HTERT RPE-1 (cell line): Measurements from ENCODE around the gene AKT2.

Source experiments
- in situ Hi-C: fragments of 300-500 bp; cut with MboI; formaldehyde crosslinking; loops from 4 replicates; pipeline ENCODE4 v1.14.3; 2020; ENCODE audit warnings: low sequenced_read_pairs

Gene AKT2

GRCh38 chr19:40238775-40239174 lies 46.4 kb downstream of the AKT2 start:
- in situ Hi-C loops, result no loop called here

DNA sequence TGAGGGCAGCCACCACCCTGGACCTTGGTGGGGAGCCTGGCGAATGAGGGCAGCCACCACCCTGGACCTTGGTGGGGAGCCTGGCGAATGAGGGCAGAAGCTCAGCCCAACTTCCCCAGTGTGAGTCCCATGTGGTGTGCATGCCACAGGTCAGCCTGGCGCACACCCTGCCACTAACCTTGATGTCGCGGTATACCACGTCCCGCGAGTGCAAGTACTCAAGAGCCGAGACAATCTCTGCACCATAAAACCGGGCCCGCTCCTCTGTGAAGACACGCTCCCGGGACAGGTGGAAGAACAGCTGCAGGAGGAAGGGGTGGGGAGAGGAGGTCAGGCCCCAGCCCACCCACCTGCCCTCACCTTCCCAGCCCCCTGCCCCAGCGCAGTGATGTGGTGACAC lies 47.4 kb downstream of the AKT2 start:
- in situ Hi-C loops, result no loop called here

GRCh38 chr19:40236366-40236765 lies 48.8 kb downstream of the AKT2 start:
- in situ Hi-C loops, result no loop called here

- in situ Hi-C loops, result no loop called here
Observed at GRCh38 chr19:40236026-40236355, 49.2 kb downstream of the AKT2 start.

DNA sequence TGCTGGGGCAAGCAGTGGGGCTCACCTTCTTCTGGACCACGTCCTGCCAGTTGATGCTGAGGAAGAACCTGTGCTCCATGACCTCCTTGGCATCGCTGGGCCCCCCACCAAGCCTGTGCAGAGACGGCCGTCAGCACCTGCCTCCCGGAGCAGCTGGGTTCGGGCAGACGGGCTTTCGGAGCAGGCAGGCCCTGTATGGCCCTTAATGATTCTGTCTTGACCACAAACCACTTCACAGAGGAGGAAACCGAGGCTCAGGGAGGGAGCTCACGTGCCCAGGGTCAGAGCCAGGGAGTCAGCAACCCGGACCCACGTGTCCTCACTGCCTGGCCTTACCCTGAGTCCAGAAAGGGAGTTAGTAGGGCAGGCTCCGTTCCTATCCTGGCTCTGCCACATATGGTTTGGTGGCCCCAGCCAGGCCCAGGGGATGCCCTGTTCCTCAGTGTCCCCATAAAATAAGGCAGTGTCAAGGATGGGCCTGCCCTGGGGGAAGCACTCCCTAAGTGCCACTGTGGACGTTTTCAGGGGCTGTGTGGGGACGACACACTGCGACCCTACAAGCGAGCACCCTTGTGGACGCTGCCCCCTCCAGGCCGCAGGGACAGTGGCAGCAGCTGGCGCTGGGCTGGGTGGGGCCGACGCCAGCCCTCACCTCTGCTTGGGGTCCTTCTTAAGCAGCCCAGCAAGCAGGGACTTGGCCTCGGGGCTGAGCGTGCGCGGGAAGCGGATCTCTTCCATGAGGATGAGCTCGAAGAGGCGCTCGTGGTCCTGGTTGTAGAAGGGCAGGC lies 49.7 kb downstream of the AKT2 start:
- in situ Hi-C loops, result no loop called here

GRCh38 chr19:40234429-40235237 lies 50.5 kb downstream of the AKT2 start:
- in situ Hi-C loops, result no loop called here

- in situ Hi-C loops, result no loop called here
Observed at GRCh38 chr19:40233811-40234389, 51.2 kb downstream of the AKT2 start.

DNA sequence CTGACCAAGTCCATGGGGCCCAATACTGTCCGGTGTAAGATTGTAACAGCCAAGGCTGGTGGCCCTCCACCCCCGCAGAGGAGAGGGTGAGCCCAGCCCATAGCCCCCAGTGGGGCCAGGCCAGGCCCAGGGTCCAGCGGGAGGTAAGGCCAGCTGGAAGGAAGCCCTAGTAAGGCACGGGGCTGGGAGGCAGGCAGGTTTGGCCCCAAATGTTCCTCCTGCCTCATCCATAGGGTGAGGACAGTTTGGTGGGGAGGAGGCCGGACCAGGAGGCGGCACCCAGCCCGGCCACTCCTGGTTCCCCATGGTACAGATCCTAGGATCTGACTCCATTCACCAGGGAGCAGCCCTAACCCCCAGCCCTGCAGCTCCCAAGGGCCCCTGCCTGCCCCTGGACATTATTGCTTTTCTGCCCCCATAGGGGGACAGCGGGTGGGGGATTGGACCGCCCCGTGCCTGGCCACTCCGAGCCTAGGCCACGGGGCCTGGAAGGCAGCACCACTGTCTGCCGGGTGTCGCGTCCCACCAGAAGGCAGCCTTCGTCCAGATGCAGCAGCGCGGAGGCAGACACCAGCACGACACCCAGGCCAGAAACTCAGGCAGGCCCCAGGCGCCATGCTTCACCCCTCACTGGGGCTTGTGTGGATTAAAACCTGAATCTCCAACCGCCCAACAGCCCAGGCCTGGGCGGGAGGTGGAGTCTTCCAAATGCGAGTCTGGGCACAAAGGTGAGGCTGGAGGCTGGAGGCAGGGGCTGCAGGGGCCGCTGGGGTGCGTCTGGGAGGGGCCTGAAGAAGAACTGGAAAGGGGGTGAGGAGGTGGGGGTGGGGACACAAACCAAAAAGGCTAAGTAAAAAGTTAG lies 52.0 kb downstream of the AKT2 start:
- in situ Hi-C loops, result no loop called here

GRCh38 chr19:40232479-40232878 lies 52.7 kb downstream of the AKT2 start:
- in situ Hi-C loops, result no loop called here

- in situ Hi-C loops, result no loop called here
Observed at GRCh38 chr19:40231544-40232424, 53.4 kb downstream of the AKT2 start.

DNA sequence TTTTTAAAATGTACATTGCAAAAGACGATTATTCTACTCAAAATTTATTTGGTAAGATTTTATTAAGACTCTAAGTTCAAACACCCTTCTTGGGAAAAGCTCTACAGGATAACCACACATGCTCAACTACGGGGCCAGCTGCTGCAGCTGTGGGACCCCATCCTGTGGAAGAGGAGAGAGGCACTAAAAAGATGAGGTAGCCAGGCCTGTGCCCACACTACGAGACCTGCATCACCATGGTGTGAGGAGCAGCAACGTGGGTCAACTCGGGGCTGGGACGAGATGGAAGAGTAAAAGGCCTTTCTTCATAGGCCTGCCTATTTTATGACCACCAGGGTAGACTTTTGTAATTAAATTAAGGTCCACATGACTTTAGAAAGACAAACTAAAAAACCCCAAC lies 54.1 kb downstream of the AKT2 start:
- in situ Hi-C loops, result no loop called here

GRCh38 chr19:40229926-40230417 lies 55.2 kb downstream of the AKT2 start:
- in situ Hi-C loops, result no loop called here

DNA sequence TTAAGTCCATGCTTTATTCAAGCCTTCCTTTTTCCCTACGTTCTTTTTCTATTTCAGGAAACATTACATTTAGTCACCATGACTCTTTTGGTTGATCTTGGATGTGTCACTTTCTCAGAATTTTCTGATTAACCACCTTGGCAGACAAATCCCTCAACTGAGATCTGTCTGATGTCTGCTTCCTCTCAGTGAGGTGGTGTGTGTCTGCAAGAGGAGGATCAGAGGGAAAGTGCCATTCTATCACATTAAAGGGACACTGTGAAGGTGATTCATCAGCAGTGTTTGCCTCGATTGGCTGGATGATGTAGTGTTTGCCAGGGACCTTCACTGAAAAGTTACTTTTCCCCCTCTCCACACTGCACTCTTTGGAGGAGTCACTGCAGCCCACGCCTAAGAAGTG lies 55.7 kb downstream of the AKT2 start:
- in situ Hi-C loops, result no loop called here

GRCh38 chr19:40228863-40229262 lies 56.3 kb downstream of the AKT2 start:
- in situ Hi-C loops, result no loop called here

GRCh38 chr19:40228346-40228745 lies 56.8 kb downstream of the AKT2 start:
- in situ Hi-C loops, result no loop called here

- in situ Hi-C loops, result no loop called here
Observed at GRCh38 chr19:40225440-40226305, 59.5 kb downstream of the AKT2 start.

GRCh38 chr19:40224342-40225150 lies 60.6 kb downstream of the AKT2 start:
- in situ Hi-C loops, result no loop called here

DNA sequence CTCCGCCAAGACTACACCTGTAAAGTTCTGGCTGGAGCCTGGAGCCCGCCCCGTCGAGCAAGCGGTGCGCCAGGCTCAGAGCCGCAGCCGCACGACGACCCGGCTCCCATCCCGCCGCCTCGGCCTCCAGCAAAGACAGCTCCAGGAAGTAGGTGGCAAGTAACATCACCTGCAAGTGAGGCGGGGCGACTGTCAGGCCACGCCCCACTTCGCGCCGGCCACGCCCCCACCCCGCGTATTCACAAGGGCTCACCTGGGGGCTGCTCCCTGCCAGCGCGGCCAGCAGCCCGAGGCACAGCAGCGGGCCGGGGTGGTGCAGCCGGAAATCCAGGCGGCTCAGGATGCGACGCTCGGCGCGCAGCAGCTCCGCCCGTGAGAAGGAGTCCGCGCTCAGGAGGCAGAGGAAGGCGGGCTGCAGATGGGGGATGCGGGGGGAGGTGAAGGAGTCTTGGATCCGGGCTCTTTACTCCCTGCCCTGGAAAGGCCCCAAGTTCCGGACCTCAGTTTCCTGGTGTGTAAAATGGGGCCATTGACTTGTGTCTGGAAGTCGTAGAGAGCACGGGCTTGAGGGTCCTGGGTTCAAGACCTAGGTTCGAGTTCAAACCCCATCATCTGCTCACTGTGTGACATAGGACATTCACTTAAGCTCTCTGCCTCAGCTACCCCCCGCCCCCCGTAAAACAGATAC lies 61.9 kb downstream of the AKT2 start:
- in situ Hi-C loops, result no loop called here
